ENCODE data around the gene RTRAF. TPM values are rescaled to one million over a fixed set of nuclear protein-coding genes. Genes with fewer than 3 reads are reported as not detected.

The RTRAF gene
- total RNA-seq, 1 donor, result 53.2 TPM

DNA sequence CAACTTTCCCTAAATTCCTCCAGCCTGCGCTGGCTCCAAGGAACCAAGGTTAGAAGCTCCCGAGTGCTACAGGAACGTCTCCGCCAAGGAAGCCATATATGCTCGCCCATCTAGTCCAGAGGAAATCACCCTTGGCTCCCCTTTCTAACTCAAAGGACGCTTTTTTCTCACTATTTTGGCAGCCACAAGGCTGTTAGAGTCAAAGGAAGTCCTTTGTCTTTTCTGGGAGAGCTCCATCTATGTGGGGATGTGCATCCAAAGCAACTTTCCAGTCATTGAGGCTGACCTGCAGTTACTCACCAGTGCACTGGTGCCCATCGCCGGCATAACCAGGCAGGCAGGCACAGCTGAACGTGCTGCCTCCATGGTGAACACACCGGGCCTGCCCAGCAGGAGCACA, 37.6 kb downstream of the RTRAF start:
- peak overlapping the region; percentile 81 for H3K27ac ChIP-seq (ENCODE audit: low read depth, low read length)
- no peak overlapping the region for H2AFZ ChIP-seq (ENCODE audit: low read length)
- peaks cover 3% of the 10 kb centered on the region for H3K36me3 ChIP-seq (ENCODE audit: insufficient read depth, low read length)
- TF ChIP-seq, protein P1, sequence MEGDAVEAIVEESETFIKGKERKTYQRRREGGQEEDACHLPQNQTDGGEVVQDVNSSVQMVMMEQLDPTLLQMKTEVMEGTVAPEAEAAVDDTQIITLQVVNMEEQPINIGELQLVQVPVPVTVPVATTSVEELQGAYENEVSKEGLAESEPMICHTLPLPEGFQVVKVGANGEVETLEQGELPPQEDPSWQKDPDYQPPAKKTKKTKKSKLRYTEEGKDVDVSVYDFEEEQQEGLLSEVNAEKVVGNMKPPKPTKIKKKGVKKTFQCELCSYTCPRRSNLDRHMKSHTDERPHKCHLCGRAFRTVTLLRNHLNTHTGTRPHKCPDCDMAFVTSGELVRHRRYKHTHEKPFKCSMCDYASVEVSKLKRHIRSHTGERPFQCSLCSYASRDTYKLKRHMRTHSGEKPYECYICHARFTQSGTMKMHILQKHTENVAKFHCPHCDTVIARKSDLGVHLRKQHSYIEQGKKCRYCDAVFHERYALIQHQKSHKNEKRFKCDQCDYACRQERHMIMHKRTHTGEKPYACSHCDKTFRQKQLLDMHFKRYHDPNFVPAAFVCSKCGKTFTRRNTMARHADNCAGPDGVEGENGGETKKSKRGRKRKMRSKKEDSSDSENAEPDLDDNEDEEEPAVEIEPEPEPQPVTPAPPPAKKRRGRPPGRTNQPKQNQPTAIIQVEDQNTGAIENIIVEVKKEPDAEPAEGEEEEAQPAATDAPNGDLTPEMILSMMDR (IDR thresholded peaks at IDR 0.05; ENCODE audit: extremely low read depth, low read depth, low read length), result no peak
- H3K9me3 ChIP-seq (ENCODE audit: low read depth, low read length), result no peaks in the 10 kb centered on the region
- no peaks in the 10 kb centered on the region for H3K79me2 ChIP-seq (ENCODE audit: insufficient read depth, low read length)
- no peaks in the 10 kb centered on the region for H4K20me1 ChIP-seq (ENCODE audit: insufficient read depth, low read length)
- H3K4me2 ChIP-seq (ENCODE audit: insufficient read depth, low read length), result no peak overlapping the region
- no peaks in the 10 kb centered on the region for H3K27me3 ChIP-seq (ENCODE audit: insufficient read depth, low read length)
- H3K4me3 ChIP-seq (ENCODE audit: insufficient read depth, low read length), result no peak overlapping the region
- H3K4me1 ChIP-seq (ENCODE audit: insufficient read depth, low read length), result peaks cover 46% of the 10 kb centered on the region
- no peak for DNase-seq (ENCODE audit: insufficient read length, low spot score, missing footprints)

DNA sequence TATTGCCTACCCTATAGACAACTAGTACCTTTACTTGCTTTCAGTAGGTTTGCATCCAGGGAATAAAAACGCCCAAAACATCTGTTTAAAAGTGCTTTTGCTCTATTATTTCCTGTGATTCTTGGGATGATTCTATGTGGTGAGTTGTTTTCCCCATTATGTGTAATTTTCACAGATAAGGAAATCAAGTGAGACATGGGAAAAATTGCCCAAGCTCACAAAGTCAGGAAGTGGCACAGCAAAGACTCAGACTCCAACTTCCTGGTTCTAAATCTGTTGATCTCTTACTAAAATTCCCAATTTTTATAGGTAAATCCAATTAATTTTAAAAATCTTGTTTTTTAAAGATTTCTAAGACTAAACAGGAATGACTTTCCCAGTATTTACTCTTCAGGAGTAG, 40.5 kb downstream of the RTRAF start:
- H3K4me1 ChIP-seq (ENCODE audit: insufficient read depth, low read length), result peaks cover 45% of the 10 kb centered on the region
- H3K4me2 ChIP-seq (ENCODE audit: insufficient read depth, low read length), result no peak overlapping the region
- no peak for DNase-seq (ENCODE audit: insufficient read length, low spot score, missing footprints)
- H3K9me3 ChIP-seq (ENCODE audit: low read depth, low read length), result no peaks in the 10 kb centered on the region
- H3K79me2 ChIP-seq (ENCODE audit: insufficient read depth, low read length), result no peaks in the 10 kb centered on the region
- peaks cover 6% of the 10 kb centered on the region for H3K36me3 ChIP-seq (ENCODE audit: insufficient read depth, low read length)
- TF ChIP-seq, protein P1 (IDR thresholded peaks at IDR 0.05; ENCODE audit: extremely low read depth, low read depth, low read length), result no peak
- no peaks in the 10 kb centered on the region for H3K27me3 ChIP-seq (ENCODE audit: insufficient read depth, low read length)
- H3K27ac ChIP-seq (ENCODE audit: low read depth, low read length), result peak overlapping the region; percentile 18
- H2AFZ ChIP-seq (ENCODE audit: low read length), result no peak overlapping the region
- no peak overlapping the region for H3K4me3 ChIP-seq (ENCODE audit: insufficient read depth, low read length)
- no peaks in the 10 kb centered on the region for H4K20me1 ChIP-seq (ENCODE audit: insufficient read depth, low read length)

DNA sequence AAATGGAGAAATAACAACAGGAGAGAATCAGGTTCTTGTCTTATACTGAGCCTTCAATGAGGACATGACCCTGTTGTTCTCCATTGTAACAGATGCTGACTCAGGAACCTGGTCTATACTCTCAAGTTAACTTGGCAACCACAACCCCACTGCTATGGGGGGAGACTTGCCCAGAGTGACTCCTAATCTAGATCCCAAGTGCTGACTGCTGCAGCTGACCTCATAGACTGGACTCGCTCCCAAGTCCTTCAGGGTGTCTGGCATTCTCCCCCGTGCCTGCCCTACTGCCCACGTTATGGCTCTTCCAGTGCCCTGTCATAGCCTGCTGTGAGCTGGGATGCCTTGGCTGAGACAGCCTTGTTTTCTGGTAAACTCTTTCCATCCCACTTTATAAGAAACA, 42.4 kb downstream of the RTRAF start:
- no peak overlapping the region for H3K4me3 ChIP-seq (ENCODE audit: insufficient read depth, low read length)
- TF ChIP-seq, protein P1 (IDR thresholded peaks at IDR 0.05; ENCODE audit: extremely low read depth, low read depth, low read length), result no peak
- H3K79me2 ChIP-seq (ENCODE audit: insufficient read depth, low read length), result no peaks in the 10 kb centered on the region
- no peaks in the 10 kb centered on the region for H4K20me1 ChIP-seq (ENCODE audit: insufficient read depth, low read length)
- peaks cover 29% of the 10 kb centered on the region for H3K4me1 ChIP-seq (ENCODE audit: insufficient read depth, low read length)
- DNase-seq (ENCODE audit: insufficient read length, low spot score, missing footprints), result peak; percentile 90
- no peak overlapping the region for H2AFZ ChIP-seq (ENCODE audit: low read length)
- H3K27me3 ChIP-seq (ENCODE audit: insufficient read depth, low read length), result no peaks in the 10 kb centered on the region
- peaks cover 15% of the 10 kb centered on the region for H3K36me3 ChIP-seq (ENCODE audit: insufficient read depth, low read length)
- peak overlapping the region; percentile 96 for H3K27ac ChIP-seq (ENCODE audit: low read depth, low read length)
- no peaks in the 10 kb centered on the region for H3K9me3 ChIP-seq (ENCODE audit: low read depth, low read length)
- H3K4me2 ChIP-seq (ENCODE audit: insufficient read depth, low read length), result peak overlapping the region; percentile 67

DNA sequence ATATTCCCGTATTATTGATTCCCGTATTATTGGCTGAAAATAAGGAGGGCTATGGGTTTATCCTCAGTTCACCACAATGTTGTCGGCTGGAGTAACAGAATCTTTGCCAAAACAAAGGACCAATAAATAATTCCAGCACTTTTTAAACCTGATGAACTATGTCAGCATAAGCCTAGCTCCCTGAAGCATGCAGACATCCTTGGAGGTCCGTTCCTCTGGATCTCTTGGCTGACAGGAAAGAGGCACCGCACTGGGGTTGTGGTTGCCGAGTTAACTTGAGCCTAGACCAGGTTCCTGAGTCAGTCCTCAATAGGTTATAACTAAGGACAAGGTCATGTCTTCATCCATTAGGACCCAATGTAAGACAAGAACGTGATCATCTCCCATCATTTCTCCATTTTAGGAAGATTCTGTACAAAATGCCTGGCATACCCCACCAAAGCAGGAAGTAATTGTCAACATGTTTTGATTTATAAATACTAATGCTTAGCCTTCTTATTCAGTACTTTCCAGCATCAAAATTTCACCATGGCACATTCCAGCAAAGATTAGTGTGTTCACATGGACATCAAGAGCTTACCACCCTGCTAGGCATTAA, 43.0 kb downstream of the RTRAF start:
- no peaks in the 10 kb centered on the region for H4K20me1 ChIP-seq (ENCODE audit: insufficient read depth, low read length)
- peak overlapping the region; percentile 14 for H3K4me3 ChIP-seq (ENCODE audit: insufficient read depth, low read length)
- H3K27ac ChIP-seq (ENCODE audit: low read depth, low read length), result peak overlapping the region; percentile 96
- no peaks in the 10 kb centered on the region for H3K27me3 ChIP-seq (ENCODE audit: insufficient read depth, low read length)
- peak overlapping the region; percentile 67 for H3K4me2 ChIP-seq (ENCODE audit: insufficient read depth, low read length)
- TF ChIP-seq, protein P1 (IDR thresholded peaks at IDR 0.05; ENCODE audit: extremely low read depth, low read depth, low read length), result no peak
- H3K9me3 ChIP-seq (ENCODE audit: low read depth, low read length), result no peaks in the 10 kb centered on the region
- H3K4me1 ChIP-seq (ENCODE audit: insufficient read depth, low read length), result peaks cover 29% of the 10 kb centered on the region
- peaks cover 18% of the 10 kb centered on the region for H3K36me3 ChIP-seq (ENCODE audit: insufficient read depth, low read length)
- H3K79me2 ChIP-seq (ENCODE audit: insufficient read depth, low read length), result no peaks in the 10 kb centered on the region
- no peak for DNase-seq (ENCODE audit: insufficient read length, low spot score, missing footprints)
- H2AFZ ChIP-seq (ENCODE audit: low read length), result peak overlapping the region; percentile 1

Measured in osteoblast (primary cell).